Measurements from ENCODE around the gene MRPS22.
"Not testable (repeated sequence)": the region's sequence is repeated elsewhere in the genome, so short reads cannot be mapped to it uniquely, and the experiment has no call there.

Gene MRPS22

DNA sequence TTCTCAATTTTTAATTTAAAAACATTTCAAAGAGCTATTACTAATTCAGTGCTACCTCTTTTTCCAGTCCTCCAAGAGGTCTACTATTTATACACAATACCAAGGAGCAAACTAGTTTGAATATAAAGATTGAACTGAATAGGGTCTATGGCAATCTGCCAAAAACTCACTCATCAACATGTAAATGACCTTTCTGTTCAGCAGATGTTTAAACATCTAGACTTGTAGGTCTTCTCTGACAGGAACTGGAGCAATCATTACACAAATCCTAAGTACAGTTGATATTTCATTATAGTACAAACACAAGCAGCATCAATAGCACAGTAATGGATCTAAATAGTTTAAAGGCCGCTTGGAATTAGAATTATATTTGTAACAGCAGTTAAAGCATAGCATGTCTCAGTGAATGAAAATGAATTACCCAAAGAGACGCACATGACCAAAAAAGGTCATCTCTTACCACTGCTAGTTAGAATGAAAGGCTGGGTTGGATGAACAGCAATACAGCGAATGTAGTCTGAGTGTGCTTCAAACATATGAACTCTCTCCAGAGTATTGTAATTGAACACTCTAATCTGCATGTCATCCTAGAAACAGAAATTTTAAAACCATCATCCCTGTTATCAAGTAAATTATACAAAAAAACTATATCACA is 34.9 kb downstream of the MRPS22 start:
- Histone ChIP-seq H3K4me1 (ENCODE audit: control insufficient read depth, low read depth, low read length) (no peaks in the 10 kb centered on the region), H3K27ac (ENCODE audit: low read length) (no peak overlapping the region), H3K36me3 (ENCODE audit: control insufficient read depth, low read depth, low read length) (peaks cover 70% of the 10 kb centered on the region), H3K27me3 (ENCODE audit: control insufficient read depth, insufficient read depth, low read length) (no peaks in the 10 kb centered on the region), H3K9ac (ENCODE audit: low read length) (no peak overlapping the region), H3K4me3 (ENCODE audit: low read length) (no peak overlapping the region), H3K9me3 (ENCODE audit: control insufficient read depth, low read depth, low read length) (no peaks in the 10 kb centered on the region)

DNA sequence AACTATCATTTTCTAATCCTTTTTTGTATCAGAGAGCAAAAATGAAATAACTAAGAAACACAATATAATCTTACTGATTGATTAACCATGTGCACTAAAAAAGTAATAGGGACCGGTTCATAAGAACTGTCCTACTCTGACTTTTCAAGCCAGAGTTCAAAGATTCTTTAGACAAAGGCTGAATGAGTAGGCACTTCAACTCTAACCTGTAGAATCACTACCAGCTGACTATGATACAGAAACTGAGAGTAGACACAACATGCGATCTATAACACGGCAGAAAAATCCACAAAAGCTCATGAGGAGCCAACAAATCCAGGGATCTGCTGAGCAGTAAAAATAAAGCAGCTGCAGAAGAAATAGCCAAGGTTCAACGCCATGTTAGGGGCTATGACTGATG is 36.8 kb downstream of the MRPS22 start:
- no peak overlapping the region for H3K9ac ChIP-seq (ENCODE audit: low read length)
- no peaks in the 10 kb centered on the region for H3K4me1 ChIP-seq (ENCODE audit: control insufficient read depth, low read depth, low read length)
- H3K36me3 ChIP-seq (ENCODE audit: control insufficient read depth, low read depth, low read length) = peaks cover 52% of the 10 kb centered on the region
- H3K27me3 ChIP-seq (ENCODE audit: control insufficient read depth, insufficient read depth, low read length) = no peaks in the 10 kb centered on the region
- no peak overlapping the region for H3K4me3 ChIP-seq (ENCODE audit: low read length)
- H3K27ac ChIP-seq (ENCODE audit: low read length) = no peak overlapping the region
- H3K9me3 ChIP-seq (ENCODE audit: control insufficient read depth, low read depth, low read length) = no peaks in the 10 kb centered on the region

DNA sequence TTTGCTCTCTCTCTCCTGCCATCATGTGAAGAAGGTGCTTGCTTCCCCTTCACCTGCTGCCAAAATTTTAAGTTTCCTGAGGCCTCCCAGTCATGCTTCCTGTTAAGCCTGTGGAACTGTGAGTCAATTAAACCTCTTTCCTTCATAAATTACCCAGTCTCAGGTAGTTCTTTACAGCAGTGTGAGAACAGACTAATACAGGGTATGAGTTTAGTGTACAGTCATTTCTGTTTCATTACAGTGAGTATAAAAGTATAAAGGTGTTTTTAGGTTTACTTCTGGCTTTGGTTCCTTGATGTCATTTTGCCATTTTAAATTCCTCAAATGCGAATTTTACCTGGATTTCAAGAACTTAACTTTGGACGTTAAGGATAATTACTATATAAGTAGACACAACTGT is 38.5 kb downstream of the MRPS22 start:
- not testable (repeated sequence) for H3K27ac ChIP-seq (ENCODE audit: low read length); H3K27me3 ChIP-seq (ENCODE audit: control insufficient read depth, insufficient read depth, low read length); H3K9me3 ChIP-seq (ENCODE audit: control insufficient read depth, low read depth, low read length); H3K4me3 ChIP-seq (ENCODE audit: low read length); H3K9ac ChIP-seq (ENCODE audit: low read length); H3K4me1 ChIP-seq (ENCODE audit: control insufficient read depth, low read depth, low read length)
- H3K36me3 ChIP-seq (ENCODE audit: control insufficient read depth, low read depth, low read length) = peaks cover 46% of the 10 kb centered on the region

DNA sequence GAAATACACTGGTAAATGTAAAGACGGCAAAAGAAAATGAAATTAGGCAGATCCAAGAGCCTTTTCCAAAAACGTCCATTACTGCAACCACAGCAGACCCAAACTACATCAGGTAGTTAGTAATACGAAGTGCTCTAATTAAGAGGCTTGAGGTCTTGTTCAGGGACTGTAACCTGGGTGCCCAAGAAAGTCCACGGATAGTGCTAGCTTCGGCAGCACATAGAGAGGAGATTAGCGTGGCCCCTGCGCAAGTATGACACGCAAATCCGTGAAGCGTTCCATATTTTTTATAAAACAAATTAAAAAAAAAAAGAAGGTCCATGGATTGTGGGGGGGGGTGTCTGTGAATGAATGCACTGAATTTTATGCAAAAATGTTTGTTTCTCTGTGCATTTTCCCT is 44.3 kb downstream of the MRPS22 start:
- H3K4me3 ChIP-seq (ENCODE audit: low read length) = no peak overlapping the region
- H3K9me3 ChIP-seq (ENCODE audit: control insufficient read depth, low read depth, low read length) = no peaks in the 10 kb centered on the region
- H3K36me3 ChIP-seq (ENCODE audit: control insufficient read depth, low read depth, low read length) = peaks cover 4% of the 10 kb centered on the region
- H3K4me1 ChIP-seq (ENCODE audit: control insufficient read depth, low read depth, low read length) = peaks cover 5% of the 10 kb centered on the region
- no peaks in the 10 kb centered on the region for H3K27me3 ChIP-seq (ENCODE audit: control insufficient read depth, insufficient read depth, low read length)
- H3K27ac ChIP-seq (ENCODE audit: low read length) = no peak overlapping the region
- H3K9ac ChIP-seq (ENCODE audit: low read length) = no peak overlapping the region

DNA sequence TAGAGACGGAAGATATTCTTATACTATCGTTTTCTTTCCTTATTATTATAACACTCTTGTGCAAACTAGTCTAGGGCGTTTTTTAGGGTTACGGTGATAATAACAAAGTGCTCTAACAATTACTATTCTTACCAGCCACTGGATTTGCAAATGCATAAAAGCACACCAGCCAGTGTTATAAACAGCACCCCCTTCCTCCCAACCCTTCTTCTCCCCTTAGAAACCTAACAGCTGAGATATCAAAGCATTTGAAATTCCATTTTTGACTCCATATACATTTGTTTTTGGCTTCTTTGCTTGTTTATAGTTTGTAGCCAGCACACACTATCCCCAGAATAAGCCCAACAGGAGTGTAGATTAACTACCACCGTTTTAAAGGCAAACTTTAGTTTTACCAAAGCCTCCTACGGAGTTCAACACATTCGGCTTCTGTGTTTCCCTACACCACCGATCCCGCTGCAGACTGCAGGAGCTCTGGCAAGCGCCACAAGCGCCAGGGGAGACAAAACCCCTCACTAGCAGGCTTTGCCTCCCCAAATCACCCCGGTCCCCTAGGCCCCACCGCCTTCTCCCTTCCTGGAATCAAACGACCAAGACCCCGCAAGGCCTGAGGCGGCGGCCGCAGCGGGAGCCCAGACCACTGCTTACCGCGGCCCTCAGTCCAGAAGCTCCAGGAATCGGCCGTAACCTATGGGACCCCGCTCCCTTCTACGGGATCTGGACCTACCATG is 45.2 kb downstream of the MRPS22 start:
- Histone ChIP-seq H3K9me3 (ENCODE audit: control insufficient read depth, low read depth, low read length) (no peaks in the 10 kb centered on the region), H3K9ac (ENCODE audit: low read length) (peak overlapping the region; percentile 97), H3K27me3 (ENCODE audit: control insufficient read depth, insufficient read depth, low read length) (no peaks in the 10 kb centered on the region), H3K4me3 (ENCODE audit: low read length) (peak overlapping the region; percentile 99), H3K36me3 (ENCODE audit: control insufficient read depth, low read depth, low read length) (no peaks in the 10 kb centered on the region), H3K27ac (ENCODE audit: low read length) (peak overlapping the region; percentile 96), H3K4me1 (ENCODE audit: control insufficient read depth, low read depth, low read length) (peaks cover 5% of the 10 kb centered on the region)

DNA sequence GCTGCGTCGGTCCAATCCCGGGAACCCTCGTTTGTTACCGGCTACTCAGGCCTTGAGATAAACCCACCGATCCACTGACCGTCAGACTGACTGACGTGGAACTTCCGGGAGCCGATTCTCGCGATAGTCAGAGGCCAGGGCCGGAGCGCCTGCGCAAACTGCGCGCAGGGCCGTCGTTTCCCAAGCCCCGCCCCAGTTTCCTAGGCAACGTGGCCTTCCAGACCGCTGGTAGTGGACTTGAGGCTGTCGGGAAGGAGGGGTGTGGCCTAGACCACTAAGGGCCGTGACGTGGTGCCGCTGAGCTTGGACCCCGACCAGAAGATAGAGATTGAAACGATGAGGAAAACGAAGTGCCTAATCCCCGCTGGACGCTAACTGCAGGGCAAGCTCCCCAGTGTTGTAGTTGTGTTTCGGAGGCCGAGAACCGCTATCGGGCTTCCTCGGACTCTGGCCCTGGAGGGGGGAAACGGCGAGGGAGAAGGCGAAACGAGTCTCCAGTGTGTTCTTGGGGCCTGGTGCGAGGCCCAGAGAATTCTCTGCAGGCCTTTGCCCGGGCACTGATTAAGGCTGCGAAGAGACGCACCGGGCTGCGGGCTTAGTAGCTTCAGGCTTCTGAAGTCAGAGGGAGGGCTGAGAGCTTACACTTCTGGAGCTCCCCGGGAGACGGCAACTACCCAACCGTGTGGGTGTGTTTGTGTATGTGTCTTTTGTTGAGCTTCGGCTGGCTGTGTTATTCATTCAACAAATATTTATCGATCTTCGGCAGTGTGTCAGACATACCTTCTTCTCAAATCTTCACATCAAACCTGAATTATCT is 45.9 kb downstream of the MRPS22 start, which contains the start of gene COPB2:
TSS of gene COPB2 (minus strand) at position 96 of the 817 bp plus-strand sequence. CDS start 97 bp downstream, outside the sequence.
- Histone ChIP-seq H3K4me1 (ENCODE audit: control insufficient read depth, low read depth, low read length) (peaks cover 5% of the 10 kb centered on the region), H3K36me3 (ENCODE audit: control insufficient read depth, low read depth, low read length) (no peaks in the 10 kb centered on the region), H3K9me3 (ENCODE audit: control insufficient read depth, low read depth, low read length) (no peaks in the 10 kb centered on the region), H3K27me3 (ENCODE audit: control insufficient read depth, insufficient read depth, low read length) (no peaks in the 10 kb centered on the region), H3K27ac (ENCODE audit: low read length) (peak within 1 kb of the TSS; percentile 96), H3K4me3 (ENCODE audit: low read length) (peak within 1 kb of the TSS; percentile 99), H3K9ac (ENCODE audit: low read length) (peak within 1 kb of the TSS; percentile 97)

DNA sequence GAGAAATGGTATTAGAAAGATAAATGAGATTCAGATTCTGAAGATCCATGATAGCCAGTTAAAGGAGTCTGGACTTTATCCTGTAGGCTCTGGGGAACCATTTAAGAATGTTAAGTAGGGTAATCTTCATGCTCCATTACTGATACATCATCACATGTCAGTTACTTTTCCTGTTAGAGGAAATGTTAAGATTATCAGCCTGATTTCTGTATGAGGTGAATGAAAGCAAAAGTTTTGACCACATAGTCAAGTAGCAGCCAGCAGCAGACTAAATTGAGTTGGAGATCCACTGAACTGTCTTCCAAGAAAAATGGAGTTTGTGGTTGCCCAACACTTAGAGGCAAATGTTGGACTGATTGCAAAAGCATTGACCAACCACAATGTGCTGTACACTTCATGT is 50.3 kb downstream of the MRPS22 start:
- no peaks in the 10 kb centered on the region for H3K36me3 ChIP-seq (ENCODE audit: control insufficient read depth, low read depth, low read length)
- H3K27me3 ChIP-seq (ENCODE audit: control insufficient read depth, insufficient read depth, low read length) = no peaks in the 10 kb centered on the region
- no peak overlapping the region for H3K27ac ChIP-seq (ENCODE audit: low read length)
- no peaks in the 10 kb centered on the region for H3K9me3 ChIP-seq (ENCODE audit: control insufficient read depth, low read depth, low read length)
- no peak overlapping the region for H3K4me3 ChIP-seq (ENCODE audit: low read length)
- no peak overlapping the region for H3K9ac ChIP-seq (ENCODE audit: low read length)
- peaks cover 5% of the 10 kb centered on the region for H3K4me1 ChIP-seq (ENCODE audit: control insufficient read depth, low read depth, low read length)

DNA sequence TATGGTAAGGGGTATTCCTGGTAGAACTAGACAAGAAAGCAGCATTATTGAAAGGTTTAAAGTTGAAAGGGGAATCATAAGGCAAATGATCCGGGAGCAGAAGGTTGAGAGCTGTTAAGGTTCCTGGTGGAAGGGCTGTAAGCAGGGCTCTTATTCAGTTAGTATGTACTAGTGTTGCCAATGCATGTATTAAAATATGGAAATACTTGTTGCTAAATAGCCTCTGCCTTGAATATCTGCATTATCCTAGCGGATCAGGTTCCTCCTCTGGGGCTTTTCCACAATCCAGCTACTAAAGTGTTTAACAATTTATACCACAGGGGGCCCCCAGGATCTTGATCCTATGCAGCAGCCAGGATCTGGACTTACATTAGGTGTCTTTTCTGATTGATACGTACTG is 52.9 kb downstream of the MRPS22 start:
- H3K4me3 ChIP-seq (ENCODE audit: low read length) = no peak overlapping the region
- no peaks in the 10 kb centered on the region for H3K9me3 ChIP-seq (ENCODE audit: control insufficient read depth, low read depth, low read length)
- H3K36me3 ChIP-seq (ENCODE audit: control insufficient read depth, low read depth, low read length) = no peaks in the 10 kb centered on the region
- H3K27me3 ChIP-seq (ENCODE audit: control insufficient read depth, insufficient read depth, low read length) = no peaks in the 10 kb centered on the region
- H3K9ac ChIP-seq (ENCODE audit: low read length) = no peak overlapping the region
- no peak overlapping the region for H3K27ac ChIP-seq (ENCODE audit: low read length)
- H3K4me1 ChIP-seq (ENCODE audit: control insufficient read depth, low read depth, low read length) = no peaks in the 10 kb centered on the region

DNA sequence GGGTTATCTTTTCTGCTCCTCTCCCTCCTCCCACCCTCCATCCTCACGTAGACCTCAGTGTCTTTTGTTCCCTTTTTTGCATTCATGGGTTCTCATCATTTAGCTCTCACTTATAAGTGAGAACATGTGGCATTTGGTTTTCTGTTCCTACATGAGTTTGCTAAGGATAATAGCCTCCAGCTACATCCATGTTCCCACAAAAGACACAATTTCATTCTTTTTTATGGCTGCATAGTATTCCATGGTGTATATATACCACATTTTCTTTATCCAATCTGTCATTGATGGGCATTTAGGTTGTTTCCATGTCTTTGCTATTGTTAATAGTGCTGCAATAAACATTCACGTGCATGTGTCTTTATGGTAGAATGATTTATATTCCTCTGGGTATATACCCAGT is 57.3 kb downstream of the MRPS22 start:
- not testable (repeated sequence) for H3K27me3 ChIP-seq (ENCODE audit: control insufficient read depth, insufficient read depth, low read length); H3K27ac ChIP-seq (ENCODE audit: low read length); H3K4me1 ChIP-seq (ENCODE audit: control insufficient read depth, low read depth, low read length); H3K9ac ChIP-seq (ENCODE audit: low read length); H3K4me3 ChIP-seq (ENCODE audit: low read length); H3K36me3 ChIP-seq (ENCODE audit: control insufficient read depth, low read depth, low read length); H3K9me3 ChIP-seq (ENCODE audit: control insufficient read depth, low read depth, low read length)

All from iPS-18a (cell line).